ENCODE measurements around the gene DOCK7.

DNA sequence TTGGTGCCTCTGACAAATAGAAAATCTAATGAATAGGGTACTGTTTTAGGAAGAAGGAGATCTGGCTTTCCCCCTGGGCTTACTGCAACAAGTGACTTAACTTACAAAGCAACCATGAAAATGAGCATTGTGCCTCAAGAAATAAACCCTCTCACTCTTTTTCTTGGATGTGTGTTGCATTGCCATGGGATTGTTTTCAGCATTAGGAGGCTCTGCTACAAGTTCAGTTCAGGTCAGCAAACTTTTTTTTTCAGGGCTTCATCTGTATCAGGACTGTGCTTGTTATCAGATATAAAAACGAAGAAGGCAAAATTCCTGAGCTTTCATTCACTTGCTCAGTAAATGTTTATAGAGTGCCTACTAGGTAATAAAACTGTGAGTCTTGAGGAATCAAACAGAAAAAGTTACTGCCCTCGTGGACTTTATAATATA lies 37.8 kb upstream of the DOCK7 start:
- no peak for TF ChIP-seq POLR2AphosphoS5 (IDR thresholded peaks at IDR 0.05; ENCODE audit: borderline replicate concordance, low read depth, low read length)
- TF ChIP-seq EZH2 (IDR thresholded peaks at IDR 0.05) = no peak
- no peak for TF ChIP-seq FOXP2 (optimal IDR thresholded peaks at IDR 0.05; ENCODE audit: control extremely low read depth, extremely low read length, insufficient read depth)
